GM12891 (cell line): ENCODE results near the gene SDCCAG8.

Experiments used
- DNase-seq: peaks from one replicate; pipeline ENCODE4 v3.0.0; 2011; ENCODE audit warnings: low spot score; ENCODE audit not compliant: insufficient read length
- FAIRE-seq: peaks from 2 replicates; lab custom pipeline; 2011; peaks lifted over from hg19 to GRCh38; lab: Jason Lieb, UNC
- PAX5 ChIP-seq: IDR thresholded peaks from 2 replicates; pipeline ENCODE4 v1.6.1; 2011; ENCODE audit warnings: low read length, moderate library complexity, mild to moderate bottlenecking; ENCODE audit not compliant: insufficient read depth, severe bottlenecking
- POLR2A ChIP-seq: IDR thresholded peaks from 2 replicates; pipeline ENCODE4 v1.6.1; 2011; ENCODE audit warnings: low read depth, low read length, control low read depth
- POLR2AphosphoS5 ChIP-seq: IDR thresholded peaks from 2 replicates; pipeline ENCODE4 v1.6.1; 2011; ENCODE audit warnings: low read depth, low read length, control low read depth
- POU2F2 ChIP-seq: IDR thresholded peaks from 2 replicates; pipeline ENCODE4 v1.6.1; 2011; ENCODE audit warnings: low read depth, mild to moderate bottlenecking, control low read depth, low read length, moderate library complexity
- SPI1 ChIP-seq: IDR thresholded peaks from 2 replicates; pipeline ENCODE4 v1.6.1; 2011; ENCODE audit warnings: low read depth, low read length, control low read depth
- TAF1 ChIP-seq: IDR thresholded peaks from 2 replicates; pipeline ENCODE4 v1.6.1; 2011; ENCODE audit warnings: low read depth, low read length, control low read depth

Gene SDCCAG8

GRCh38 chr1:243253211-243253925, 2.5 kb upstream of the SDCCAG8 start:
- DNase-seq: no peak
- peak; percentile 33 for FAIRE-seq

GRCh38 chr1:243253926-243254232, 2.0 kb upstream of the SDCCAG8 start:
- no peak for DNase-seq
- FAIRE-seq: no peak
- no peak for TF ChIP-seq POLR2A
- no peak for TF ChIP-seq SPI1

More at GRCh38 chr1:243253211-243253925, 2.5 kb upstream of the SDCCAG8 start:
- TF ChIP-seq SPI1 (no peak), POLR2A (no peak), PAX5 (no peak), POLR2AphosphoS5 (no peak), POU2F2 (no peak), TAF1 (no peak)

GRCh38 chr1:243254233-243254926, 1.5 kb upstream of the SDCCAG8 start:
- FAIRE-seq: peak; percentile 89
- TF ChIP-seq POLR2AphosphoS5 (peak; percentile 79), PAX5 (no peak), SPI1 (0 out of 2 replicates have a peak, but pooled peaks have one; percentile 6), POLR2A (peak; percentile 62; the same call in 1 of the 2 replicates), TAF1 (peak; percentile 49; the same call in 1 of the 2 replicates), POU2F2 (peak; percentile 19; the same call in 1 of the 2 replicates)
- peak; percentile 33 for DNase-seq

GRCh38 chr1:243254927-243255790, 682 bp upstream of the SDCCAG8 start, which contains the start of gene CEP170:
CEP170 (minus strand) TSS chr1:243255281; CDS start chr1:243225280, 30,001 bp downstream.
- peak; percentile 60 for DNase-seq
- TF ChIP-seq POLR2AphosphoS5: no peak; the same call in 1 of the 2 replicates
- 0 out of 2 replicates have a peak, but pooled peaks have one; percentile 24 for TF ChIP-seq TAF1
- no peak for FAIRE-seq

GRCh38 chr1:243256590-243256989, 749 bp downstream of the SDCCAG8 start:
- DNase-seq (no peak), FAIRE-seq (no peak)
- TF ChIP-seq POLR2AphosphoS5 (no peak), POLR2A (no peak)

- FAIRE-seq (no peak), DNase-seq (no peak)
- TF ChIP-seq POLR2AphosphoS5: no peak
- no peak for TF ChIP-seq TAF1
- TF ChIP-seq PAX5: no peak
- no peak for TF ChIP-seq SPI1
Measured at GRCh38 chr1:243257189-243257588, 1.3 kb downstream of the SDCCAG8 start.

GRCh38 chr1:243258731-243259130, 2.9 kb downstream of the SDCCAG8 start:
- no peak for FAIRE-seq
- no peak for DNase-seq

GRCh38 chr1:243260221-243260880, 4.5 kb downstream of the SDCCAG8 start:
- no peak for DNase-seq
- TF ChIP-seq SPI1 (no peak), POU2F2 (no peak), TAF1 (no peak), POLR2AphosphoS5 (no peak), POLR2A (no peak), PAX5 (no peak)
- no peak for FAIRE-seq

More at GRCh38 chr1:243258731-243259130, 2.9 kb downstream of the SDCCAG8 start:
- TF ChIP-seq POLR2A (no peak), SPI1 (no peak), POLR2AphosphoS5 (no peak), POU2F2 (no peak), TAF1 (no peak), PAX5 (no peak)

GRCh38 chr1:243261390-243261789, 5.5 kb downstream of the SDCCAG8 start:
- no peak for FAIRE-seq

More at GRCh38 chr1:243261390-243261789, 5.5 kb downstream of the SDCCAG8 start:
- TF ChIP-seq PAX5 (no peak), POU2F2 (no peak), POLR2A (no peak), TAF1 (no peak), POLR2AphosphoS5 (no peak), SPI1 (no peak)
- no peak for DNase-seq
